A673 (cell line): ENCODE results near the gene TMCC1. TPM values are rescaled to one million over a fixed set of nuclear protein-coding genes. Genes with fewer than 3 reads are reported as not detected.

Experiments used
- BruUV-seq: library from RNA; stranded (reverse); fragments of 400-500 nt; replicated peaks from 2 replicates; lab custom pipeline; 2021; lab: Mats Ljungman, UMichigan
- CTCF ChIA-PET: fragments of 300-600 bp; sonication (Branson Sonifier 250); formaldehyde crosslinking; loops from one replicate; lab custom pipeline; 2022; ENCODE audit warnings: antibody characterized with exemption; lab: Charles Lee
- POLR2A ChIA-PET: fragments of 300-600 bp; sonication (Branson Sonifier 250); formaldehyde crosslinking; loops from one replicate; lab custom pipeline; 2022; ENCODE audit warnings: antibody characterized with exemption; ENCODE audit not compliant: low non-redundant PET; lab: Charles Lee
- DNase-seq: peaks from one replicate; pipeline ENCODE4 v3.0.0-alpha.2; 2015; ENCODE audit warnings: low spot score
- H3K27ac ChIP-seq: fragments of 200-600 bp; sonication (generic); 2 replicates; pipeline ENCODE4 v1.5.1; 2016; ENCODE audit warnings: mixed run types, low read depth, mild to moderate bottlenecking, mixed read lengths, antibody characterized with exemption, low read length; ENCODE audit not compliant: poor library complexity, severe bottlenecking
- H3K27me3 ChIP-seq: fragments of 200-600 bp; sonication (generic); replicated peaks from 2 replicates; pipeline ENCODE4 v1.6.1; 2017; ENCODE audit warnings: mixed run types, low read depth, mild to moderate bottlenecking, mixed read lengths, antibody characterized with exemption, low read length; ENCODE audit not compliant: insufficient read depth, poor library complexity
- H3K36me3 ChIP-seq: fragments of 200-600 bp; sonication (generic); 2 replicates; pipeline ENCODE4 v1.6.1; 2016; ENCODE audit warnings: mixed run types, mild to moderate bottlenecking, mixed read lengths, antibody characterized with exemption, low read length; ENCODE audit not compliant: insufficient read depth, poor library complexity, severe bottlenecking
- H3K4me1 ChIP-seq: fragments of 200-600 bp; sonication (generic); 2 replicates; pipeline ENCODE4 v1.6.1; 2017; ENCODE audit warnings: mixed run types, mild to moderate bottlenecking, mixed read lengths, antibody characterized with exemption, low read length; ENCODE audit not compliant: insufficient read depth, poor library complexity, severe bottlenecking
- H3K4me3 ChIP-seq: fragments of 200-600 bp; sonication (generic); 2 replicates; pipeline ENCODE4 v1.5.1; 2016; ENCODE audit warnings: low read depth, mixed run types, mild to moderate bottlenecking, mixed read lengths, low read length; ENCODE audit not compliant: poor library complexity, severe bottlenecking
- H3K9me3 ChIP-seq: fragments of 200-600 bp; sonication (generic); 2 replicates; pipeline ENCODE4 v1.6.1; 2016; ENCODE audit warnings: mixed run types, low read depth, mild to moderate bottlenecking, mixed read lengths, antibody characterized with exemption, low read length; ENCODE audit not compliant: poor library complexity, severe bottlenecking
- EZH2 ChIP-seq: fragments of 200-600 bp; sonication (generic); IDR thresholded peaks from 2 replicates; pipeline ENCODE4 v1.6.1; 2017; ENCODE audit warnings: borderline replicate concordance, low read depth, mild to moderate bottlenecking, mixed read lengths, antibody characterized with exemption, low read length; ENCODE audit not compliant: poor library complexity, severe bottlenecking
- intact Hi-C: fragments of 100-400 bp; cut with micrococcal nuclease; formaldehyde crosslinking; loops from one replicate; pipeline ENCODE4 v1.10.0; 2022; ENCODE audit not compliant: unreplicated experiment
- total RNA-seq: library from RNA; stranded (reverse); gene quantifications from 2 replicates; pipeline ENCODE4 v1.2.3, GENCODE V29; 2021
- TF ChIP-seq, protein P1 (sequence below): fragments of 300-800, 200-600 bp; sonication (generic); conservative IDR thresholded peaks from 2 replicates; pipeline ENCODE4 v1.5.1; 2017; ENCODE audit warnings: low read depth, mild to moderate bottlenecking, antibody characterized with exemption, low read length, moderate library complexity, mixed read lengths

The TMCC1 gene
- total RNA-seq, 1 experiment from 2014 or later, result 29.4 TPM

DNA sequence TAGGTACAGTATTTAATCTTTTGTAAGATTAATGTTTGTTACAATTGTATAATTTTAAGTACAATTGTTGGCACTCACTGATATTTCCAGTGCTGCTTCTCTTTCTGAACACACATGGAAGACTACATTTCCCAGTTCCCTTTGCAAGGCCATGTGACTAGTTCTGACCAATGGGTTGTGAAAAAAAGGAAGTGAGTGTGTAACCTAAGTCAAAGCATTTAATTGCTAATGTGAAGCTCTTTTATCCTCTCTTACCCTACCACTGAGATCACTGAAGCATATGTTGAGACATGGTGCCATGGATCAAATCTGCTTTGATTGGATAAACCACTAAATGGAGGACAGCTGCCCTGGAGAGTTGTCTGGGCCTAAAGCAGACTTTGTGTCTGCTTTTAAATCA, 203.1 kb downstream of the TMCC1 start:
- TF ChIP-seq, protein P1, sequence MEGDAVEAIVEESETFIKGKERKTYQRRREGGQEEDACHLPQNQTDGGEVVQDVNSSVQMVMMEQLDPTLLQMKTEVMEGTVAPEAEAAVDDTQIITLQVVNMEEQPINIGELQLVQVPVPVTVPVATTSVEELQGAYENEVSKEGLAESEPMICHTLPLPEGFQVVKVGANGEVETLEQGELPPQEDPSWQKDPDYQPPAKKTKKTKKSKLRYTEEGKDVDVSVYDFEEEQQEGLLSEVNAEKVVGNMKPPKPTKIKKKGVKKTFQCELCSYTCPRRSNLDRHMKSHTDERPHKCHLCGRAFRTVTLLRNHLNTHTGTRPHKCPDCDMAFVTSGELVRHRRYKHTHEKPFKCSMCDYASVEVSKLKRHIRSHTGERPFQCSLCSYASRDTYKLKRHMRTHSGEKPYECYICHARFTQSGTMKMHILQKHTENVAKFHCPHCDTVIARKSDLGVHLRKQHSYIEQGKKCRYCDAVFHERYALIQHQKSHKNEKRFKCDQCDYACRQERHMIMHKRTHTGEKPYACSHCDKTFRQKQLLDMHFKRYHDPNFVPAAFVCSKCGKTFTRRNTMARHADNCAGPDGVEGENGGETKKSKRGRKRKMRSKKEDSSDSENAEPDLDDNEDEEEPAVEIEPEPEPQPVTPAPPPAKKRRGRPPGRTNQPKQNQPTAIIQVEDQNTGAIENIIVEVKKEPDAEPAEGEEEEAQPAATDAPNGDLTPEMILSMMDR, result no peak
- TF ChIP-seq EZH2, result no peak
- ChIA-PET POLR2A (no interaction called here), CTCF (no interaction called here)
- Histone ChIP-seq H3K27me3 (no peaks in the 10 kb centered on the region), H3K4me3 (no peak overlapping the region), H3K27ac (no peak overlapping the region), H3K9me3 (no peaks in the 10 kb centered on the region), H3K36me3 (no peaks in the 10 kb centered on the region), H3K4me1 (peaks cover 36% of the 10 kb centered on the region)
- DNase-seq, result peak; percentile 91
- intact Hi-C loops, result no loop called here
- BruUV-seq, result no TSS peak

DNA sequence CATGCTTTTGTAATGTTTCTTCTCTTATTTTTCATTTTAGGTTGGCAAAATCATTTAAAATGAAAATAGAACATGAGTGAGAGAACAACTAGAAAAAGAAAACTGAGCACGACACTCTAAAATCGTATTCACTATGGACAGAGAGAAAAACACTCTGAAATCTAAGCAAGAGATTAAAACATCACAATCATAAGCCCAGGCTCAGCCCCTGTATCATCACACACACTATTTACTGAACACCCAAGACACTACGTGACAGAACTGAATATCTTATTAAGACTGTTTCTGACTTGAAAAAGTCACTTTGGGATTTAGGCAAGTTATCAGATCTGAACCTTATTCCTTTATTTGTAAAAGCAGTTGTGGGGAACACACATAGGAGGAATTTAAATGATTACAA, 204.5 kb downstream of the TMCC1 start:
- CTCF ChIA-PET, result no interaction called here
- Histone ChIP-seq H3K27ac (peak overlapping the region; percentile 10), H3K4me1 (peaks cover 36% of the 10 kb centered on the region), H3K9me3 (no peaks in the 10 kb centered on the region), H3K27me3 (no peaks in the 10 kb centered on the region), H3K36me3 (no peaks in the 10 kb centered on the region), H3K4me3 (no peak overlapping the region)
- no TSS peak for BruUV-seq
- DNase-seq, result no peak
- POLR2A ChIA-PET, result no interaction called here
- intact Hi-C loops, result no loop called here
- TF ChIP-seq, protein P1, result no peak
- TF ChIP-seq EZH2, result no peak

DNA sequence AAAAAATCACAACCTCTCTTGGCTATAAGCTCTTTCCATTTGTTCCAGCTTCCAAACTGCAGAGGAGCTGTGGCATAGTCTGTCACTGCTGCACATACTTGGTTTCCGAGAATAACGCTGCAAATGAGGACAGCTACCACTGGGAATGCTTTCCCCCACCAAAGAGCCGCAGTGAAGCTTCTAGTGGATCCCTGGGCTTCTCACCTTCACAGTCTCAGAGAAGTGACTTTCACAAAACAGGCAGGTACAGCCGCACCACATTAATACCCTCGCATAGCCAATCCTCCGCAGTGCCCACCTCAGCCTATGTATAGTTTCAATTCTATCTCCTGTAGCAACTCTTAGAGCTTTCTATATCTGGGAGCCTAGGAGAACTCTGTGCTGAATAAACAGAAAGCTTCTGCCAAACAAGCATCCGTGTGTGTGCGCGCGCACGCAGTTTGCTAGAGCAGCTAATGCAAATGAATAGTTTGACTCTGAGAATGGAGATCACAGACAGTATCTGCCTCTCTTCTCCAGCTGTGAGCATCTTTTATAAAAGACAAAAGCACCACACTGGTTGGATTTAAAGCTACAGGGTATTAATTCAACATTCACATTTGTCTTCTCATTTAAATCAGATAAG, 205.1 kb downstream of the TMCC1 start:
- Histone ChIP-seq H3K27me3 (no peaks in the 10 kb centered on the region), H3K9me3 (no peaks in the 10 kb centered on the region), H3K4me3 (peak overlapping the region; percentile 39), H3K4me1 (peaks cover 36% of the 10 kb centered on the region), H3K27ac (peak overlapping the region; percentile 10), H3K36me3 (no peaks in the 10 kb centered on the region)
- POLR2A ChIA-PET, result interaction anchor here (0.6 kb wide), 1 partner anchor 87 kb away, joined by 3 read pairs; no protein-coding TSS in a partner anchor
- no peak for TF ChIP-seq EZH2
- TF ChIP-seq, protein P1, result no peak
- no TSS peak for BruUV-seq
- intact Hi-C loops, result no loop called here
- DNase-seq, result peak; percentile 89
- CTCF ChIA-PET, result no interaction called here
